Kidney (tissue), 14 donors: ENCODE results near the gene PIK3R3. TPM values are rescaled to one million over a fixed set of nuclear protein-coding genes. Genes with fewer than 3 reads are reported as not detected.
A peak's percentile ranks its signal among the peaks of the same experiment; 100 is the strongest.

ENCODE experiments used
- DNase-seq, 5 donors: peaks; one replicate each; pipeline ENCODE4 v3.0.0-alpha.2; 2013 to 2020
- FAIRE-seq: peaks from 2 replicates; lab custom pipeline; 2012; peaks lifted over from hg19 to GRCh38; lab: Jason Lieb, UNC
- H3K27ac ChIP-seq, 2 donors: one replicate each; pipeline ENCODE4 v1.7.0; 2013; ENCODE audit warnings: low read depth in 2 of 2, low read length in 2 of 2, inconsistent platforms in 1 of 2
- H3K27me3 ChIP-seq: one replicate; pipeline ENCODE4 v1.7.1; 2013; ENCODE audit warnings: low read length, inconsistent platforms; ENCODE audit not compliant: control insufficient read depth, insufficient read depth
- H3K36me3 ChIP-seq, 3 donors: one replicate each; pipeline versions ENCODE4 v1.7.0 to v1.7.1; 2013; ENCODE audit warnings: low read length in 3 of 3, control low read depth in 1 of 3, inconsistent platforms in 1 of 3; ENCODE audit not compliant: insufficient read depth in 3 of 3, control insufficient read depth in 2 of 3
- H3K4me1 ChIP-seq, 3 donors: one replicate each; pipeline versions ENCODE4 v1.7.0 to v1.7.1; 2013; ENCODE audit warnings: low read length in 3 of 3, inconsistent platforms in 1 of 3, low read depth in 1 of 3; ENCODE audit not compliant: control insufficient read depth in 2 of 3, insufficient read depth in 2 of 3
- H3K4me3 ChIP-seq, 3 donors: one replicate each; pipeline versions ENCODE4 v1.7.0 to v1.8.1; 2013; ENCODE audit warnings: low read length in 3 of 3, control low read depth in 1 of 3, inconsistent platforms in 1 of 3
- H3K9ac ChIP-seq, 3 donors: one replicate each; pipeline versions ENCODE4 v1.7.0 to v1.7.1; 2013; ENCODE audit warnings: low read length in 3 of 3, control low read depth in 1 of 3, inconsistent platforms in 1 of 3
- H3K9me3 ChIP-seq, 3 donors: one replicate each; pipeline versions ENCODE4 v1.7.0 to v1.7.1; 2013; ENCODE audit warnings: low read length in 3 of 3, control low read depth in 1 of 3, inconsistent platforms in 1 of 3; ENCODE audit not compliant: control insufficient read depth in 2 of 3, insufficient read depth in 1 of 3
- intact Hi-C: fragments of 100-400 bp; cut with DNase I; formaldehyde crosslinking; loops from one replicate; pipeline ENCODE4 v1.11.1; 2022
- polyA plus RNA-seq: library from polyadenylated mRNA; stranded (reverse); fragments of 350-450 nt; fragmentation: Illumina TruSeq; extraction: RNeasy Lipid Tissue Mini Kit (QIAGEN cat#74804); gene quantifications from one replicate; pipeline ENCODE4 v1.2.3, GENCODE V29; 2014; ENCODE audit warnings: low read depth, low replicate concordance; ENCODE audit not compliant: insufficient read depth
- total RNA-seq: library from RNA; stranded (reverse); fragmentation: NEBNext Ultra II Directional; extraction: Animal tissue kit (Norgen Biotek cat#: 25700); gene quantifications from one replicate; pipeline ENCODE4 v1.2.1, GENCODE V29; 2021
- TF ChIP-seq, protein P1 (sequence below): IDR thresholded peaks from 3 replicates; pipeline ENCODE4 v1.5.1; 2012; ENCODE audit warnings: mild to moderate bottlenecking, moderate library complexity, borderline replicate concordance; ENCODE audit not compliant: insufficient read depth; ENCODE audit errors: extremely low read depth
- donor health status: control.
- donor health status: control.
- donor health status: control.
- donor health status: control.
- donor health status: control.
- donor health status: DM: yes; HTN: yes; CAD: no.
- donor health status: Normal renal cell carcinoma (clear cell type).

Gene PIK3R3
- total and polyA plus RNA-seq, 2 donors from 2014 or later, result 9.7 to 44.2 TPM

DNA sequence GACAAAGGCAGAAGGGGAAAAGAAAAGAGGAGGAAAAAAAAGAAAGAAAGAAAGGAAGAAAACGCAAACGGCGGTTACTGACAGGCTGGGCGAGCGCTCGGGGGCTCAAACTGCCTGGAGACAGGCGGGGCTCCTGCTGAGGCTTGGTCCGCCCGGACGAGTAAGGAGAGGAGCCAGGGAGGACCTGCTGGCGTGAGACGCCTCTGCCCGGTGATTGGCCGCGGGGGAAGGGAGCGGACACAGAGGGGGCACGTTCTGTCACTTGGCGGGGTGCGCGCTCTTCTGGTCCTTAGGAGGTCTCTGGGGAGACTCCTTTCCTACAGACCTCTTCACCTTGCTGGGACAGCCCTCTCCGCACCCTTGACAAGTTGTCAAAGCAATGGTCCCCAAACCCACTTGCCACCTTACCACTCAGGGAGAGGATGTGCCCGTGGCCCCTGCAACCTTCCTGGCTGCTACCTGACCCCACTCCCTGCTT is 791 bp upstream of the PIK3R3 start:
- FAIRE-seq, result no peak
- Histone ChIP-seq H3K36me3 (no peaks in the 10 kb centered on the region), H3K9ac (peak overlapping the region; percentile 52 to 78 (median 61)), H3K4me1 (peaks cover 4 to 8% (median 7%) of the 10 kb centered on the region in 3 donors), H3K4me3 (peak overlapping the region; percentile 53 to 91 (median 75)), H3K27ac (peak overlapping the region; percentile 85 to 92), H3K9me3 (no peaks in the 10 kb centered on the region), H3K27me3 (no peaks in the 10 kb centered on the region)
- TF ChIP-seq, protein P1, sequence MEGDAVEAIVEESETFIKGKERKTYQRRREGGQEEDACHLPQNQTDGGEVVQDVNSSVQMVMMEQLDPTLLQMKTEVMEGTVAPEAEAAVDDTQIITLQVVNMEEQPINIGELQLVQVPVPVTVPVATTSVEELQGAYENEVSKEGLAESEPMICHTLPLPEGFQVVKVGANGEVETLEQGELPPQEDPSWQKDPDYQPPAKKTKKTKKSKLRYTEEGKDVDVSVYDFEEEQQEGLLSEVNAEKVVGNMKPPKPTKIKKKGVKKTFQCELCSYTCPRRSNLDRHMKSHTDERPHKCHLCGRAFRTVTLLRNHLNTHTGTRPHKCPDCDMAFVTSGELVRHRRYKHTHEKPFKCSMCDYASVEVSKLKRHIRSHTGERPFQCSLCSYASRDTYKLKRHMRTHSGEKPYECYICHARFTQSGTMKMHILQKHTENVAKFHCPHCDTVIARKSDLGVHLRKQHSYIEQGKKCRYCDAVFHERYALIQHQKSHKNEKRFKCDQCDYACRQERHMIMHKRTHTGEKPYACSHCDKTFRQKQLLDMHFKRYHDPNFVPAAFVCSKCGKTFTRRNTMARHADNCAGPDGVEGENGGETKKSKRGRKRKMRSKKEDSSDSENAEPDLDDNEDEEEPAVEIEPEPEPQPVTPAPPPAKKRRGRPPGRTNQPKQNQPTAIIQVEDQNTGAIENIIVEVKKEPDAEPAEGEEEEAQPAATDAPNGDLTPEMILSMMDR, result no peak
- no peak for DNase-seq
- intact Hi-C loops, result no loop called here

DNA sequence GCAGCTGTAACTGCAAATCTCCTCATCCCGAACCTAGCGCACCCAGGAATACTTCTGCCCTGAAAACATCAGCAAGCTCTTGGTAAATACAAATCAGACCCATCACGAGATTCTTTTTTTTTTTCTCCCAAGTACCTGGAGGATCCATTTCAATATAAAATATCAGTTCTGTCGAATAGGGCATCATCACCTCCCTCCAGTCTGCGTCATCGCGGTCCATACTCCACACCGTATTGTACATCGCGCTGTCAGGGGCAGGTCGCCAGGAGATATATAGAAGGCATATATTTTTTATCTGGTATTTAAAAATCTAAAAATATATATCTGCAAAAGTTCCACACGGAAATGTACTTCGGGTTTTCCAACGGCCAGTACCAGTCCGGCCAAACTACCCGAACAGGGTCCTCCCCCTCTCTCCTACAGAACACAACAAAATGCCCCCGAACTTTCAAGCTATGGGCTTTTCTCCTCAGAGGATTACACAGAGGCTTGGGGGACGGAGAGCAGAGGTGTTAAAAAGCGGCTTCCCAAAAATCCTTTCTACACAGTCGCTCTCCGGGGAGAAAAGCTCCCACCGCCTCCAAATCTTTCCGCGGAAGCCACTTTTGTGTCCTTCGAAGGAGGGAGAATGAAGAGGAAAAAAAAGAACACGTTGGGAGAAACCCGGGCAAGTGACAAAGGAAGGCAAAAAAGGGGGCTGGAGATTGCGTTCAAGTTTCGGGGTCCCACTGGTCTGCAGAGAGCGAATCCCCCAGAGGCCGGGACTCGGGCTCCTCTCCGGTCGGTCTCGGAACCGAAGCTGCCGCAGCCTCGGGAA is 509 bp downstream of the PIK3R3 start:
- intact Hi-C loops, result no loop called here
- no peaks in the 10 kb centered on the region for H3K36me3 ChIP-seq
- H3K9me3 ChIP-seq, result no peaks in the 10 kb centered on the region
- DNase-seq (peak in 3 of 5 donors; percentile 66 to 82 (median 68)), FAIRE-seq (no peak)
- H3K4me3 ChIP-seq, result peak overlapping the region; percentile 86 to 91 (median 87)
- H3K9ac ChIP-seq, result peak overlapping the region; percentile 30 to 93 (median 87)
- peaks cover 4 to 7% (median 5%) of the 10 kb centered on the region in 3 donors for H3K4me1 ChIP-seq
- TF ChIP-seq, protein P1, result no peak
- no peaks in the 10 kb centered on the region for H3K27me3 ChIP-seq
- H3K27ac ChIP-seq, result peak overlapping the region; percentile 93 to 97

DNA sequence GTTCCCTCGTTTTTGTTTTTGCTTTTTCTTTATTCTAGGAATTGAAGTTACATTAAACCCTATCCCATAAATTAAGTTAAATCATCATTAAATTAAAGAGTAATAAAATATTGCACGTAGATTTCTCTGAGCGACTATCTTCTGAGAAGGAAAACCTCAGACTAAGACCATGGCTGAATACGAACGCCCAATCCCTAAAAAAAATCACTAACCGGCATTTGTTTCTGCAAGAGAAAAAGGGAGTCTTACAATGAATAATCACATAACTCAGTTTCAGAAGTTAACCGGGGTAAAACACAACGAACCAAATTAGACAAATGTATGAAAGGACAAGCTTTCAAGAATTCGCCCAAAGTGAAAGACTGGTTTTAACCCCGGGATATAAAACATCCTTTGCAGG is 1.3 kb downstream of the PIK3R3 start:
- DNase-seq, result peak in 2 of 5 donors; percentile 37 to 66
- TF ChIP-seq, protein P1, result no peak
- FAIRE-seq, result no peak
- H3K36me3 ChIP-seq, result no peaks in the 10 kb centered on the region
- H3K27ac ChIP-seq, result no peak overlapping the region
- no peaks in the 10 kb centered on the region for H3K9me3 ChIP-seq
- peak overlapping the region; percentile 77 to 91 (median 86) for H3K4me3 ChIP-seq
- peaks cover 4 to 7% (median 4%) of the 10 kb centered on the region in 3 donors for H3K4me1 ChIP-seq
- H3K27me3 ChIP-seq, result no peaks in the 10 kb centered on the region
- intact Hi-C loops, result no loop called here
- peak overlapping the region in 2 of 3 donors; percentile 17 to 87 for H3K9ac ChIP-seq
